Measurements from ENCODE around the gene YIPF7.

GRCh38 chr4:44701037-44701436 lies 49.6 kb upstream of the YIPF7 start:
- TF ChIP-seq POLR2A (IDR thresholded peaks at IDR 0.05): no peak
- TF ChIP-seq, protein P1, sequence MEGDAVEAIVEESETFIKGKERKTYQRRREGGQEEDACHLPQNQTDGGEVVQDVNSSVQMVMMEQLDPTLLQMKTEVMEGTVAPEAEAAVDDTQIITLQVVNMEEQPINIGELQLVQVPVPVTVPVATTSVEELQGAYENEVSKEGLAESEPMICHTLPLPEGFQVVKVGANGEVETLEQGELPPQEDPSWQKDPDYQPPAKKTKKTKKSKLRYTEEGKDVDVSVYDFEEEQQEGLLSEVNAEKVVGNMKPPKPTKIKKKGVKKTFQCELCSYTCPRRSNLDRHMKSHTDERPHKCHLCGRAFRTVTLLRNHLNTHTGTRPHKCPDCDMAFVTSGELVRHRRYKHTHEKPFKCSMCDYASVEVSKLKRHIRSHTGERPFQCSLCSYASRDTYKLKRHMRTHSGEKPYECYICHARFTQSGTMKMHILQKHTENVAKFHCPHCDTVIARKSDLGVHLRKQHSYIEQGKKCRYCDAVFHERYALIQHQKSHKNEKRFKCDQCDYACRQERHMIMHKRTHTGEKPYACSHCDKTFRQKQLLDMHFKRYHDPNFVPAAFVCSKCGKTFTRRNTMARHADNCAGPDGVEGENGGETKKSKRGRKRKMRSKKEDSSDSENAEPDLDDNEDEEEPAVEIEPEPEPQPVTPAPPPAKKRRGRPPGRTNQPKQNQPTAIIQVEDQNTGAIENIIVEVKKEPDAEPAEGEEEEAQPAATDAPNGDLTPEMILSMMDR (IDR thresholded peaks at IDR 0.05 in 4 of 5, conservative IDR thresholded peaks at IDR 0.05 in 1 of 5): no peak

Data from gastrocnemius medialis (tissue), 4 donors.